ENCODE measurements around the gene RHBDD3. TPM values are rescaled to one million over a fixed set of nuclear protein-coding genes. Genes with fewer than 3 reads are reported as not detected.
A peak's percentile ranks its signal among the peaks of the same experiment; 100 is the strongest.

RHBDD3 gene
- total and polyA plus RNA-seq, 5 experiments from 2014 or later = 4.7 to 19.2 (median 13.1) TPM

DNA sequence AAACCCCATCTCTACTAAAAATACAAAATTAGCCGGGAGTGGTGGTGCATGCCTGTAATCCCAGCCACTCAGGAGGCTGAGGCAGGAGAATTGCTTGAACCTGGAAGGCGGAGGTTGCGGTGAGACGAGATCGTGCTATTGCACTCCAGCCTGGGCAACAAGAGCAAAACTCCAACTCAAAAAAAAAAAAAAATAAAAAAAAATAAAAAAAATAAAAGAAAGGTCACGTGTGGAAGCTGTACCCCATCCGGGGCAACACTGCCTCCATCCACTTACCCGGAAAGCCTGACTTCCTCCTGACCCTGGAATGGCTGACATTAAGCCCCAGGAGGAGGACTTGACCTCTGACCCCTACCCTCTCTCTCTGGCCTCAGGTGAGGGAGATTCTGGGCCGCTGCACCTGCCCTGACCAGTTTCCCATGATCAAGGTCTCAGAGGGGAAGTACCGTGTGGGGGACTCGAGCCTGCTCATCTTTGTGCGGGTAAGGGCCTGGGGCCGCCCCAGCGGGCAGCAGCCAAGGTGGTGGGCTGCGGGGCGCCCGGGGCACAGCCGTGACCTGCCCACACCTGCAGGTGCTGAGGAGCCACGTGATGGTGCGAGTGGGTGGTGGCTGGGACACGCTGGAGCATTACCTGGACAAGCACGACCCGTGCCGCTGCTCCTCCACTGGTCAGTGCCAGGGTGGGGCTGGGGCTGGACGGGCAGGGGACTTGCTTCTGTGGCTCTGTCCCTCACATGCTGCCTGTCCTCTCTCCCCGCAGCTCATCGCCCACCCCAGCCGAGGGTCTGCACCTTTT, 42.5 kb upstream of the RHBDD3 start:
- no peak overlapping the region for H3K27ac Mint-ChIP-seq
- H3K4me3 Mint-ChIP-seq = peak overlapping the region in 1 of 10 donors; percentile 14
- POLR2A ChIA-PET = no interaction called here
- DNase-seq (no peak), ATAC-seq (no peak)
- peaks cover 17 to 36% (median 28%) of the 10 kb centered on the region in 4 donors for H3K4me1 Mint-ChIP-seq
- H3K9me3 Mint-ChIP-seq = peaks cover 0 to 2% (median 0%) of the 10 kb centered on the region in 9 donors
- H3K27me3 Mint-ChIP-seq = peaks cover 13 to 53% (median 30%) of the 10 kb centered on the region in 5 donors
- no peaks in the 10 kb centered on the region for H3K36me3 Mint-ChIP-seq

DNA sequence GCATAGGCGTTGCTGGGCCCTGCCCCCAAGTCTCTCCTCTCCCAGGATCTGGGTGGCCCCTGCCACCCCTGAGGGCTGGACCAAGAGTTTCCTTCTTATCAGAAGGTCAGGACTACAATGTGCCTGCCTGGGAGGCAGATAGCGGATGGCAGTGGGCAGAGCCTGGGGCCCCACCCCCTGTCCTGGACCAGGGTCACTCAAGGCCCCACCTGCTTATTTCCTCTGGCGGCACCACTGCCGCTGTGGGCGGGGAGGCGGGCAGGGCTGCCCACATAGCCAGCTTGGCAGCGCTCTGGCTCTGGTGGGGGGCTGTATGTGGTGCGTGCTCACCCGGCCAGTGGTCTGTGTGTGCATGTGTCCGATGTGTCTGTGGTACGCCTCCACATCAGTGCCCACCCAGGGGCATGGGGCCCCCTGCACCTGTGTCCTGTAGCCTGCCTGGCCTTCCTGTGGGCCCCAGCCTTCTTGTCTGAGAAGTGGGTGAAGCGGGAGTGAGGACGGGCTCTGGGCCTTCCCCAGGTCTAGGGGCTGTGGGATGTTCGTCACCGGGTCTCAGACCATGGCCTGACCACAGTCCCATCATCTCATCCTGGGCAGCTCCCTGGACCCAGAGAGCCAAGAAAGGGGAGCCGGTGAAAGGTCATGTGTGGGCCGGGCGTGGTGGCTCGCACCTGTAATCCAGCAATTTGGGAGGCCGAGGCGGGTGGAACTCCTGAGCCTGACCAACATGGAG, 41.7 kb upstream of the RHBDD3 start:
- H3K36me3 Mint-ChIP-seq = no peaks in the 10 kb centered on the region
- ATAC-seq (no peak), DNase-seq (no peak)
- H3K27ac Mint-ChIP-seq = no peak overlapping the region
- peak overlapping the region in 2 of 10 donors; percentile 14 to 38 for H3K4me3 Mint-ChIP-seq
- POLR2A ChIA-PET = no interaction called here
- H3K27me3 Mint-ChIP-seq = peaks cover 12 to 54% (median 29%) of the 10 kb centered on the region in 5 donors
- H3K4me1 Mint-ChIP-seq = peaks cover 16 to 33% (median 26%) of the 10 kb centered on the region in 4 donors
- H3K9me3 Mint-ChIP-seq = peaks cover 0 to 2% (median 0%) of the 10 kb centered on the region in 9 donors

DNA sequence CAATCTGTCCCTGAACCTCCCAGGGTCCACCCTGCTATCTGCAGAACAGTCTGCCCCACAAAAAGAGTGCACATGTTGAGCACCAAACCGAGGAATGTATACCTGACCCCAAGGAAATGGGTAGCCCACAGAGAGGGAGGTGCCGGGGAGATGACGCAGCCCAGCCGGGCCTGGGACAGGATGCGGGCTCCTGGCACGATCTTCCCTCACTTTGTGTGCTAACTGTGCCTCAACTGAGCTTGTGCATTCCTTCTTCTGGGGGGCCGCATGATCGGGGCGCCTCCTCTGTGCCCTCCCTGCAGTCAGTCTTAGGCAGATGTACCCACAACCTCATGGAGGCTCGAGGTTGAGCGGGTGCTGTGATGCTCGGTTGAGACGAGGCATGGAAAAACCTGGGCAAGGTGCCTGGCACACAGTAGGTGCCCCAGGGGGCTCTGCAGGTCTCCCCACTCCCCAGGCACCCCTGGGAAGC, 41.0 kb upstream of the RHBDD3 start:
- no peaks in the 10 kb centered on the region for H3K36me3 Mint-ChIP-seq

DNA sequence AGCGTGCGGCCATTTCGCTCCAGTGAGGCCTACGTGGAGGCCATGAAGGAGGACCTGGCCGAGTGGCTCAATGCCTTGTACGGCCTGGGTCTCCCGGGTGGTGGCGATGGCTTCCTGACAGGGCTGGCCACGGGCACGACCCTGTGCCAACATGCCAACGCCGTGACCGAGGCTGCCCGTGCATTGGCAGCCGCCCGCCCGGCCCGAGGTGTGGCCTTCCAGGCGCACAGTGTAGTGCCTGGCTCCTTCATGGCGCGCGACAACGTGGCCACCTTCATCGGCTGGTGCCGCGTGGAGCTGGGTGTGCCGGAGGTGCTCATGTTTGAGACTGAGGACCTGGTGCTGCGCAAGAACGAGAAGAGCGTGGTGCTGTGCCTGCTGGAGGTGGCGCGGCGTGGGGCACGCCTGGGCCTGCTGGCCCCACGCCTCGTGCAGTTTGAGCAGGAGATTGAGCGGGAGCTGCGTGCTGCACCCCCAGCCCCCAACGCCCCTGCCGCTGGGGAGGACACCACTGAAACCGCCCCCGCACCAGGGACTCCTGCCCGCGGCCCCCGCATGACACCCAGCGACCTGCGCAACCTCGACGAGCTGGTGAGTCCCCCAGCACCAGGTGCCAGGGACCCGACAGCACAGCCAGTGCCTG, 40.5 kb upstream of the RHBDD3 start:
- Mint-ChIP-seq H3K36me3 (no peaks in the 10 kb centered on the region), H3K27me3 (peaks cover 4 to 48% (median 18%) of the 10 kb centered on the region in 5 donors), H3K27ac (peak overlapping the region in 2 of 10 donors; percentile 29 to 59), H3K9me3 (peaks cover 0 to 2% (median 0%) of the 10 kb centered on the region in 9 donors), H3K4me1 (peaks cover 7 to 21% (median 17%) of the 10 kb centered on the region in 4 donors), H3K4me3 (peak overlapping the region in 5 of 10 donors; percentile 14 to 41 (median 22))
- no peak for DNase-seq
- peak in 1 of 2 donors; percentile 7 for ATAC-seq
- POLR2A ChIA-PET = no interaction called here

More for the DNA sequence above, 41.0 kb upstream of the RHBDD3 start:
- peak overlapping the region in 6 of 10 donors; percentile 3 to 41 (median 22) for H3K4me3 Mint-ChIP-seq
- DNase-seq (peak in 3 of 10 donors; percentile 36 to 54 (median 41)), ATAC-seq (peak; percentile 20 to 75)
- H3K27me3 Mint-ChIP-seq = peaks cover 6 to 53% (median 23%) of the 10 kb centered on the region in 5 donors
- peaks cover 9 to 26% (median 20%) of the 10 kb centered on the region in 4 donors for H3K4me1 Mint-ChIP-seq
- peaks cover 0 to 2% (median 0%) of the 10 kb centered on the region in 9 donors for H3K9me3 Mint-ChIP-seq
- POLR2A ChIA-PET = no interaction called here
- H3K27ac Mint-ChIP-seq = peak overlapping the region in 3 of 10 donors; percentile 4 to 59 (median 36)

DNA sequence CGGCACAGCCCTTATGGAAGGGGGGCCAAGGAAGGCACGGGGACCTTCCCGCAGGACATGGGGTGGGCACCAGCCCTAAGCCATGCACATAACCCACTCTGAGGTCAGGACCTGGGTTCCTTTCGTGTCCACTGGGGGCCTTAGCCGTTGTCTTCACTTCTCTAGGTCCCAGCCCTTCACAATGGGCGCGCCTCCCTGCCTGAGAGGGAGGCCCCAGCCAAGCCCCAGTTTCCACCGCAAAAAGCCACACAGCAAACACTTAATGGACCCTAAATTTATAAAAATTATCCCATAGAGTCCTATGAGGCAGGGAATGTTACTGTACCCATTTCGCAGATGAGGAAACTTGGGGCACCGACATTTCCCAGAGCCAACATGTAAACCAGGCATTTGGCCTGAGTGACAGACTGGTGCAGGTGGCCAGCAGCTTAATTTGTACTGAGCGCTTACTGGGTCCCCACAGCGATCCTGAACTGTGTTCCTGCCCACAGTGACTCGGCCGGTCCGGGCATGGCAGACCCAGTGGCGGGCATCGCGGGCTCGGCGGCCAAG, 39.9 kb upstream of the RHBDD3 start:
- Mint-ChIP-seq H3K27me3 (peaks cover 2 to 43% (median 14%) of the 10 kb centered on the region in 5 donors), H3K27ac (peak overlapping the region in 3 of 10 donors; percentile 24 to 56 (median 39)), H3K4me3 (peak overlapping the region; percentile 69 to 85 (median 81)), H3K9me3 (peaks cover 0 to 2% (median 0%) of the 10 kb centered on the region in 9 donors), H3K4me1 (peaks cover 7 to 18% (median 14%) of the 10 kb centered on the region in 4 donors), H3K36me3 (no peaks in the 10 kb centered on the region)
- DNase-seq (no peak), ATAC-seq (no peak)
- POLR2A ChIA-PET = no interaction called here

DNA sequence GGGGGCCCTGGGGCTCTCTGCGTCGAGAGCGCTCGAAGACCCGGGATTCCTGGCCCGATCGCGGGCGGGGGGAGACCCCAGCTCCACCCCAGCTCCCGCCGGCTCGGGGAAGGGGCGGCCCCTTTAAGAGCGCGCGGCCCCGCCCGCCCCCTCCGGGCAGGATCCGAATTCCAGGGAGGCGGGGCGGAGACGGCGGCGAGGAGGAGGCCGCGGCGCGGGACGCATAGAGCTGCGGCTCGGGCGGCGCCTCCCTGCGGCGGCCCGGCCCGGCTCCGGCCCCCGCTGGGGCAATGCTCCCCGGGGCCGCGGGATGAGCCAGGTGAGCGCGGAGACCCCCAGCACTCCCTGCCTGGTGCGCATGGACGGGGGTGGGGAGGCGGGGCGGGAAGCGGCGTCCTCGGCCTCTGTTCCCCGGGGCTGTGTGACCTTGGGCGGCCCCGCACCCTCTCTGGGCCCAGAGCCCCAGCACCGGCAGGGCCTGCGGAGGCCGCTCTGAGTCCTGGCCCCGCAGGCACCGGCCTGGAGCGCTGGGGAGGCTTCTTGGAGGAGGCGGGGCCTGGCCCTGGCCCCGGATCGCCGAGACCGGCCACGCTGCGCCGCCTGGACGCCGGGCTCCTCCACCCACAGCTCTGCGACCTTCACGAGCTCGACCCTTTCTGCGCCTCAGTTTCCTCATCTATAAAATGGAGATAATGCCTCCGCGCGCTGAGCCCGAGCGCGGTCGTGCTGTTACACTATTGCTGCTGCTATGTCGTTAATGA, 39.2 kb upstream of the RHBDD3 start:
- Mint-ChIP-seq H3K27me3 (peaks cover 2 to 37% (median 9%) of the 10 kb centered on the region in 5 donors), H3K4me3 (peak overlapping the region; percentile 69 to 85 (median 82)), H3K27ac (peak overlapping the region in 3 of 10 donors; percentile 24 to 56 (median 39)), H3K9me3 (peaks cover 0 to 2% (median 0%) of the 10 kb centered on the region in 9 donors), H3K36me3 (no peaks in the 10 kb centered on the region), H3K4me1 (peaks cover 5 to 18% (median 13%) of the 10 kb centered on the region in 4 donors)
- DNase-seq (peak in 1 of 10 donors; percentile 30), ATAC-seq (peak in 1 of 2 donors; percentile 59)
- POLR2A ChIA-PET = interaction anchor here (0.8 to 1.0 kb wide), 2 partner anchors 10 to 52 kb away, joined by 3 to 4 read pairs; no protein-coding TSS in a partner anchor

DNA sequence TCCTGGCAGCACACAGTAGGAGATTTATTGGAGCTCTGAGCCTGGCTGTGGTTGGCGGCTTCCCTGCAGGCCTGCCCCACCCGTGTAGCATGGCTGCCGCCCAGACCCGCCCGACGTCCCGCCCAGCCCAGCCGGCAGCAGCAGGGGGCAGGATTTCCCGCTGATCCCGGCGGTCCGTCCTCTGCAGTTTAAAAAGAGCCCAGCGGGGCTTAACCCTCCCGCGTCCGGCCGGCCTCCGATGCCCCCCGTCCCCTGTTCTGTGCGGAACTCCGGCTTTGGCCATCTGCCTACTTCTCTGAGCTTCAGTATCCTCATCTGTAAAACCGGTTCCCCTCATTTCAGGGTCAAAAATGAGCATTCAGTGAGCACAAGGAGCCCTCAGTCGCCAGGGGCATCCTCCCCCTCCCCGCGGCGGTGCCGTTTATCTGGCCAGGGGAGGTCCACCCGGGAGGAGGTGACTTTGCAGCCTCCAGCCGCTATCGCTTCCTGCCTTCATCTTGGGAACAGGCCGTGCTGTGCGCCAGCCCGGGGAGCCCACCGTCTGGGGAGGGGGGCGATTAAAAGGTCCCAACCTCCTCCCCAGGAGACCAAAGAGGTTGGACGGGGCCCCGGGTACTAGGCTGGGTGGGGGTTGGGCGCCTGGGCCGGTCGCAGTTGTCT, 38.5 kb upstream of the RHBDD3 start, which contains the start of gene GAS2L1:
Gene GAS2L1, plus strand, starts transcription at position 476 of the 660 bp plus-strand sequence. CDS start 1,456 bp downstream, outside the sequence.
- Mint-ChIP-seq H3K27ac (peak within 1 kb of the TSS in 3 of 10 donors; percentile 24 to 56 (median 39)), H3K4me1 (peaks cover 5 to 18% (median 13%) of the 10 kb centered on the region in 4 donors), H3K9me3 (peaks cover 0 to 2% (median 0%) of the 10 kb centered on the region in 9 donors), H3K36me3 (peaks cover 0 to 3% (median 0%) of the 10 kb centered on the region in 3 donors), H3K27me3 (peaks cover 2 to 34% (median 9%) of the 10 kb centered on the region in 5 donors), H3K4me3 (peak within 1 kb of the TSS; percentile 69 to 85 (median 83))
- peak in 3 of 10 donors; percentile 22 to 32 (median 25) for DNase-seq
- POLR2A ChIA-PET = interaction anchor here (0.8 to 1.0 kb wide), 2 partner anchors 9 to 53 kb away, joined by 3 to 4 read pairs; no protein-coding TSS in a partner anchor
- peak; percentile 53 to 56 for ATAC-seq

DNA sequence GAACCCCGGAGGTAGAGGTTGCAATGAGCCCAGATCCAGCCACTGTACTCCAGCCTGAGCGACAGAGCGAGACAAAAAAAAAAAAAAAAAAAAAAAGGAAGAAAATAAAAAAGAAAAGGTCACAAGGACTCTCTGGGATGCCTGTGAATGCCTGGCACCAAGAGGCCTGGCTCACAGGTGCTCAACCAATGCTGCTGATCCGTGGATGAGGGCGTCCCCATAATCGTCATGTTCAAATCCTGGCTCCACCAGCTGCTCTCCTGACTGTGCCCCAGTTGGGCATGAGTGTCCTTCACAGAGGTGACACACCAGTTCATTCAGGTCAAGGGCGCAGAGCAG, 38.0 kb upstream of the RHBDD3 start:
- ATAC-seq (no peak), DNase-seq (no peak)
- H3K36me3 Mint-ChIP-seq = peaks cover 0 to 8% (median 0%) of the 10 kb centered on the region in 3 donors
- H3K27me3 Mint-ChIP-seq = peaks cover 2 to 29% (median 9%) of the 10 kb centered on the region in 5 donors
- H3K27ac Mint-ChIP-seq = peak overlapping the region in 1 of 10 donors; percentile 34
- peak overlapping the region; percentile 66 to 84 (median 81) for H3K4me3 Mint-ChIP-seq
- H3K9me3 Mint-ChIP-seq = peaks cover 0 to 2% (median 0%) of the 10 kb centered on the region in 9 donors
- POLR2A ChIA-PET = interaction anchor here (1.0 kb wide), 1 partner anchor 9 kb away, joined by 4 read pairs; no protein-coding TSS in a partner anchor
- H3K4me1 Mint-ChIP-seq = peaks cover 10 to 17% (median 13%) of the 10 kb centered on the region in 4 donors

DNA sequence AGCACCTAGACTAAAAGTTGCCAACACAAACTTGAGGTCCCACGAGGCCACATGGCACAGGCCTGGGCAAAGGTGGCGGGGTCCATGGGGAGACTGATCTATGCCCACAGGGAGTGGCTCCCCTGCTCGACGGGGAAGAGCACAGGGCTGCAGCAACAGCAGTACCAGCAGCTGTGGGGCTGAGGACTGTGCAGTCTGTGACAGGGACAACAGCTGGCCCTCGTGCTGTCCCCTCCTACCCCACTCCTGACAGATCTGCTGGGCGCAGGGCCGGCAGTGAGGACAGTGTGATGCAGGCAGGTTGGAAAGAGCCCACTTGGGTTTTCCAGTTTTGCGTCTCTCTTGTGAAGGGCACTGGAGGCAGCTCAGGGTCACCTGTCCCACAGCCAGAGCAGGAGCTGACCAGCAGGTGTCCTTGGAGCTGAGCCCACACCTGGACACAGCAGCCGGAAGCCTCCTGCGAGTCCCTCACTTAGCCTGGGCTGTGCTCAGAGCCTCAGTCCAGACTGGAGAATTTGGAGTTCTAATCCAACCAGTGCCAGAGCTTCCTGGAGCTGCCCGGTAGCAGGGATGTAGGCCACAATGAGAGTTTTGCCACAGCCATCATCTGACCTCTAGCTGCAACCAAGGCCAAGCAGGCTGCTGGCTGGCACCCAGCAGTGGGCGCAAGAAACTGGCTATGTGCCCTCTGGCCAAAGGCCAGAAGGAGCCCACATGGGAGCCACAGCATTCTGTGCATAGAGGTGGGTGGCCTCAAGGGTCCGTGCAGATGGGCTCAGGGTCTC, 35.1 kb upstream of the RHBDD3 start:
- ATAC-seq = no peak
- Mint-ChIP-seq H3K4me3 (no peak overlapping the region), H3K4me1 (peaks cover 12 to 26% (median 16%) of the 10 kb centered on the region in 4 donors), H3K9me3 (peaks cover 0 to 2% (median 0%) of the 10 kb centered on the region in 9 donors), H3K27ac (peak overlapping the region in 1 of 10 donors; percentile 31), H3K27me3 (peaks cover 2 to 24% (median 9%) of the 10 kb centered on the region in 5 donors), H3K36me3 (peaks cover under 1 to 37% (median 14%) of the 10 kb centered on the region in 3 donors)
- POLR2A ChIA-PET = no interaction called here
- DNase-seq = no peak

DNA sequence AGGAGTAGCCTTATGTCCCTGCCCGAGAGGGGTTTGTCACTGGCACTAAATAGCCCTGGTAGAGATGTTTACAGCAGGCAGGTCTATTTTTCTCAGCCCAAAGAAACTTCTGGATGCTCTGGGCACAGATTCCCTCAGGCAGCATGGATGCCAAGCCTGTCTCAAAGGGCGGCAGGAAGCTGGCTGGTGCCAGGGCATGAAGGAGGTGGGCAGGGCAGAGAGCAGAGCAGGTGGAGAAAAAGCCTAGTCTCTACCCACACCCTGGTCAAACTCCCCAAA, 34.6 kb upstream of the RHBDD3 start:
- peaks cover 6 to 42% (median 18%) of the 10 kb centered on the region in 3 donors for H3K36me3 Mint-ChIP-seq

More for the DNA sequence above, 34.6 kb upstream of the RHBDD3 start:
- no peak for ATAC-seq
- Mint-ChIP-seq H3K9me3 (peaks cover 0 to under 1% (median 0%) of the 10 kb centered on the region in 9 donors), H3K27ac (no peak overlapping the region), H3K27me3 (peaks cover 2 to 24% (median 5%) of the 10 kb centered on the region in 5 donors), H3K4me1 (peaks cover 10 to 26% (median 14%) of the 10 kb centered on the region in 4 donors), H3K4me3 (no peak overlapping the region)
- POLR2A ChIA-PET = no interaction called here
- DNase-seq = no peak
